ENCODE measurements around the gene KTN1.

The KTN1 gene, protein sequence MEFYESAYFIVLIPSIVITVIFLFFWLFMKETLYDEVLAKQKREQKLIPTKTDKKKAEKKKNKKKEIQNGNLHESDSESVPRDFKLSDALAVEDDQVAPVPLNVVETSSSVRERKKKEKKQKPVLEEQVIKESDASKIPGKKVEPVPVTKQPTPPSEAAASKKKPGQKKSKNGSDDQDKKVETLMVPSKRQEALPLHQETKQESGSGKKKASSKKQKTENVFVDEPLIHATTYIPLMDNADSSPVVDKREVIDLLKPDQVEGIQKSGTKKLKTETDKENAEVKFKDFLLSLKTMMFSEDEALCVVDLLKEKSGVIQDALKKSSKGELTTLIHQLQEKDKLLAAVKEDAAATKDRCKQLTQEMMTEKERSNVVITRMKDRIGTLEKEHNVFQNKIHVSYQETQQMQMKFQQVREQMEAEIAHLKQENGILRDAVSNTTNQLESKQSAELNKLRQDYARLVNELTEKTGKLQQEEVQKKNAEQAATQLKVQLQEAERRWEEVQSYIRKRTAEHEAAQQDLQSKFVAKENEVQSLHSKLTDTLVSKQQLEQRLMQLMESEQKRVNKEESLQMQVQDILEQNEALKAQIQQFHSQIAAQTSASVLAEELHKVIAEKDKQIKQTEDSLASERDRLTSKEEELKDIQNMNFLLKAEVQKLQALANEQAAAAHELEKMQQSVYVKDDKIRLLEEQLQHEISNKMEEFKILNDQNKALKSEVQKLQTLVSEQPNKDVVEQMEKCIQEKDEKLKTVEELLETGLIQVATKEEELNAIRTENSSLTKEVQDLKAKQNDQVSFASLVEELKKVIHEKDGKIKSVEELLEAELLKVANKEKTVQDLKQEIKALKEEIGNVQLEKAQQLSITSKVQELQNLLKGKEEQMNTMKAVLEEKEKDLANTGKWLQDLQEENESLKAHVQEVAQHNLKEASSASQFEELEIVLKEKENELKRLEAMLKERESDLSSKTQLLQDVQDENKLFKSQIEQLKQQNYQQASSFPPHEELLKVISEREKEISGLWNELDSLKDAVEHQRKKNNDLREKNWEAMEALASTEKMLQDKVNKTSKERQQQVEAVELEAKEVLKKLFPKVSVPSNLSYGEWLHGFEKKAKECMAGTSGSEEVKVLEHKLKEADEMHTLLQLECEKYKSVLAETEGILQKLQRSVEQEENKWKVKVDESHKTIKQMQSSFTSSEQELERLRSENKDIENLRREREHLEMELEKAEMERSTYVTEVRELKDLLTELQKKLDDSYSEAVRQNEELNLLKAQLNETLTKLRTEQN (N-terminal part only)

DNA sequence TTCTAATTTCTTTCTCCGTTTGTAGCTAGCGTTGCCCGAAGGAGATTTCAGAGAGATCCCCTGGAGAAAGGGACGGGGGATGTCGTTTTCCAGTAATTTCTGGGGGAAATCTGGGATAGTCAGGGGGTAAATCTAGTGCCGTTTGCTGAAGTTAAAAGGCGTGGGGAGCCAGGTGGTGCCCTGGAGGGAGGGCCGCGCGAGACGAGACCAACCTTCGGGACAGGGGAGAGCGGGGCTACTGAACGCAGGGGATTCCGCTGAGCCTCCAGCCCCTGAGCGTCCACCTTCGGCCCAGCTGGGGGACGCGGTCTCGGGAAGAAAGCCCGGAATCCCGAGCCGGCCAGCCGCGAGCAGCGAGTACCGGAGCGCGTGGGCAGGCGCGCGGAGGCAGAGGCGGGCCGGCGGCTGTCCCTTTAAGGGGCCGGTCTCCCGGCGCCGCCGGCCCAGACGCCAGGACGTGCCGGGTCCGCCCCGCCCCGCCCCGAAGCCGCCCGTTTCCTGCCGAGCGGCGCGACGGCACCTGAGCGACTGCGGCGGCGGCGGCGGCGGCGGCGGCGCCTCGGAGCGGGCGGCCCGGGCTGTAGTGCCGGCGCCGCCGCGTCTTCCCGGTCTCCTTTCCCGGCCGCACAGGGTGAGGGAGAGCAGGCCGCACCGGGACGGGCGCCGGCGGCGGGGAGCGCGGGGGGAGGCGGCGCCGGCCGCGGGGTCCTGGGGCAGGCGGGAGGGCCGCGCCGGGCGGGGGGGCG is at the start of gene KTN1:
Gene KTN1, plus strand, starts transcription at position 484 of the 746 bp plus-strand sequence. CDS start 31,842 bp downstream, outside the sequence.
- peak; percentile 84 for DNase-seq (ENCODE audit: low read depth)

DNA sequence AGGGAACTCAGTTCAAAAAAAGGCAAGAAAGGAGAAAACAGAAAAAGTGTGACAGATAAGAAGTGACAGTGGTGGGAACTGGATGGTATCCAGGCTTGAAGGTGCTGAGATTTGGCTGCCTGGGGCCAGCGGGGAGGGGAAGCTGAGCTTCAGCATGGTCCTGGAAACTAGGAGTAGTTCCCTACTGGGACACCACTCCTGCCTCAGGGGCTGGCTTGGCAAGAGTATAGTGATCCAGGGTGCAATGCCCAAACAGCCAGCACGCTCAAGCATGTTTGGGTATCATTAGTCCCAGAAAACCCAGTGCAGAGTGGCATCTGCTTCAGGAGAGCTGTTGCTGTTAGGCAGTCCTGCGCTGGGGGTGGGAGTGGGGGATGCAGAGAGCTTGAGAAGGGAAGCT is 49.5 kb upstream of the KTN1 start:
- no peak for DNase-seq (ENCODE audit: low read depth)

DNA sequence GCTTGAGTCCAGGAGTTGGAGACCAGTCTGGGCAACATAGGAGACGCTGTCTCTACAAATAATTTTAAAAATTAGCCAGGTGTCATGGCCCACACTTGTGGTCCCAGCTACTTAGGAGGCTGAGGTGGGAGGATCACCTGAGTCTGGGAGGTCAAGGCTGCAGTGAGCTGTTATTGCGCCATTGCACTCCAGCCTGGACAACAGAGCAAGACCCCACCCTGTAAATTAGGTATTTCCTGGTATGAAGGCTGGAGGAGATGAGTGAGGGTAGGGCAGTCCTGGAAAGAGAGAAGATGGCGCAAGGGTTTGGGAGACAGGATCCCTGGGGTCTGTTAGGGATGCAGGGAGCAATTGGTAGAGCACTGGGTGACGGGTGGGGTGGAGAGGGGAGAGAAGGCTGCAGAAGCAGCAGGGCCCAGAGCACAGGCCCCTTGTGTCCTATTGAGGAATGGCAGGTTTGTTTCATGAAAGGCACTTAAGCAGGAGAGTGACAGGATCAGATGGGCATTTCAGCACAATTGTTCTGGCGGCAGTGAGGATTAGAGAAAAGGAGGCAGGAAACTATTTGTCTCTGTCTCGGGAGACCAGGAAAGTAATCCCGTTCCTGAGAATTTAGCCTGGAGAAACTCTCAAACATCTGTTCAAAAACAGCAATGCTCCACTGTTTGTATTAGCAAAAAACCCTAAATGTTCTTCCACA is 47.2 kb upstream of the KTN1 start:
- no peak for DNase-seq (ENCODE audit: low read depth)

DNA sequence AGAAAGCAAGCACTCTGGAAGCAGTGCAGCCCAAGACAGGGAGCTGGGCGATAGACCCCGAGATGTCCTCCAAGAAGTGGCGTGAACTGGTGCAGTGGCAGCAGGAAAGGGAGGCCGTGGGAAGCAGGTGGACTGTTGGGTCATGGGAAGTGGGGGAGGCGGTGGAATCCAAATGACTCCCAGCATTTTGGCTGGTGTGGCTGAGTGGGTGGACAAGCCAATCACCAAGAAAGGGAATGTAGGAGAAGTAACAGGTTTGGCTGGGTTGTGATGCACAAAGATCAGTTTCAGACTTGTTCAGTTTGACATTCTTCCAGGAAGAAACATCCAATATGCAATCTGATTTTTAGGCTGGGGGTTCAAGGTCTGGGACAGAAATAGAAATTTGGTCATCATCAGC is 46.0 kb upstream of the KTN1 start:
- no peak for DNase-seq (ENCODE audit: low read depth)

DNA sequence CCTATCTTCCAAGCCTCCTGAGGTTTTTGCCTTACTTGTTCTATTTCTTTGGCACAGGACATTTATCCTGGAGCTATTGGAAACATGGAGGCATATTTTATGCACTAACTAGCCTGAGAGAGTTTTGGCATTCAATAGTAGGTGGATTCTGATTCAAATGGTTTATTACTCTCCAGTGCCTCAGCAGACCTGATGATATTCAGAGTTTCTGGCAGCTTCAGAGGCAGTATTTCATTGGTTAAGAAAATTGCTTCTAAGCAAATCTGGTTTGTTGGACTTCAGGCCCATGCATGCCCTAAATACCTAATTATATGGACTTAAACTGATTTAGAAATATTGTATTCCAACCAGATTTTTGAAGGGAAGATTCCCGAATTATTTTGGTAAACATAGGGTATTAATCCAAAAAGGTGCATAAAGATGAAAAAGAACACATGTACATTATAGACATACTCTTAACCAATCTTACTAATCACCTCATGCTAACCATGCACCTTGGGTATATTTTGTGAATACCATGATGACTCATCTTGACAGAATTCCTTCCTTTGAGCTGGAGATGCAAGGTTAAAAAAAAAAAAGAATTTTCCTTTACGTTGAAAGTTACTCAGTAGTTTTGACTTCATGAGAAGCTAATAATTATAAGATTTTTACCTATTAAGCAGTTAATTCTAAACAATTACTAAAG is 44.3 kb upstream of the KTN1 start:
- DNase-seq (ENCODE audit: low read depth): no peak

DNA sequence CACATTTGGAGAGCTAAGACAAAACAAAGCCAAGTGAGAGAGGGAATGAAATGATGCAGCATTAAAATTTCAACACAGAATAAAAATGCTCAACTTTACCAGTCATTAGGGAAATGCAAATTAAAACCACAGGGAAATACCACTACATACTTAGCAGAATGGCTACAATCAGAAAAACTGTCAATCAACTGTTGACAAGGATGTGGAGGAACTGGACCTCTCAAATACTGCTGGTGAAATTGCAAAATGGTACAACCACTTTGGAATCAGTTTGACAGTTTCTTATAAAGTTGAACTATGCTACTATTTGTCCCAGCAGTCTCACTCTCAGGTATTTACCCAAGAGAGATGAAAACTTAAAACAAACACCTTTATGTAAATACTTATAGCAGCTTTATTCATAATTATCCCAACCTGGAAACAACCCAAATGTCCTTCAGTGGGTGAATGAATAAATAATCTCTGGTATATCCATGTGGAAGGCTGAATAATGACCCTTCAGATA is 43.8 kb upstream of the KTN1 start:
- DNase-seq (ENCODE audit: low read depth): no peak

DNA sequence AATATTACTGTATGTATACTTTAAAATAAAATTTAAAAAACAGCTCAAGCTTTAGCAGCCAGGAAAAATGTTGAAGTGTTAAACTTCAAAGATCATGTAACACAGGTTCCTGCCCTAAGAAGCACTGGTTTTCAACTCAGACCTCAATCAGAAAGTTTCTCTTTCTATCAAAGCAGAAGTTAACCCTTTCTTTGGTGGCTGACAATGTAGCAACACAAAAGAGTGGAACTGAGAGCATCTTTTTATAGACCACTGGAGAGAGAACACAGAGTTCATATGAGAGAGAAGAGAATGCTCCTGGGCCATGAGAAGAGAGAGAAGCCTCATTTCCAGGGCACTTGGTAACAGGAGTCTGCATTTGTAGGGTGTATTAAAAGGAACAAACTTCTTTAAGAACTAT is 42.2 kb upstream of the KTN1 start:
- no peak for DNase-seq (ENCODE audit: low read depth)

DNA sequence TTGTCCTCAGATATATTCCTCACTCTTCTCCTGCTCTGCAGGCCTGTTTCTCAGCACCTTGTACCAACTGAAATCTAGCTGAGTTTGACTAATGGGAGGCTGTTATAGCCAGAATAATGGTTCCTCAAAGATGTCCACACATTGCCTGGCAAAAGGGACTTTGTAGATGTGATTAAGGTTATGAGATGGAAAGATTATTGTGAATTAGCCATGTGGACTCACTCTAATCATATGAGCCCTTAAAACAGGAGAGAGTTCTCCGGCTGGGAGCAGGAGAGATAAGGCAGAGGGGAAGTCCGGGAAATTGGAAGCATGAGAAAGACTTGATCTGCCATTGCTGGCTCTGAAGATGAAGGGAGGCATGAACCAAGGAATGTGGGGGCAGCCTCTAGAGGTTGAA is 40.0 kb upstream of the KTN1 start:
- DNase-seq (ENCODE audit: low read depth): no peak

DNA sequence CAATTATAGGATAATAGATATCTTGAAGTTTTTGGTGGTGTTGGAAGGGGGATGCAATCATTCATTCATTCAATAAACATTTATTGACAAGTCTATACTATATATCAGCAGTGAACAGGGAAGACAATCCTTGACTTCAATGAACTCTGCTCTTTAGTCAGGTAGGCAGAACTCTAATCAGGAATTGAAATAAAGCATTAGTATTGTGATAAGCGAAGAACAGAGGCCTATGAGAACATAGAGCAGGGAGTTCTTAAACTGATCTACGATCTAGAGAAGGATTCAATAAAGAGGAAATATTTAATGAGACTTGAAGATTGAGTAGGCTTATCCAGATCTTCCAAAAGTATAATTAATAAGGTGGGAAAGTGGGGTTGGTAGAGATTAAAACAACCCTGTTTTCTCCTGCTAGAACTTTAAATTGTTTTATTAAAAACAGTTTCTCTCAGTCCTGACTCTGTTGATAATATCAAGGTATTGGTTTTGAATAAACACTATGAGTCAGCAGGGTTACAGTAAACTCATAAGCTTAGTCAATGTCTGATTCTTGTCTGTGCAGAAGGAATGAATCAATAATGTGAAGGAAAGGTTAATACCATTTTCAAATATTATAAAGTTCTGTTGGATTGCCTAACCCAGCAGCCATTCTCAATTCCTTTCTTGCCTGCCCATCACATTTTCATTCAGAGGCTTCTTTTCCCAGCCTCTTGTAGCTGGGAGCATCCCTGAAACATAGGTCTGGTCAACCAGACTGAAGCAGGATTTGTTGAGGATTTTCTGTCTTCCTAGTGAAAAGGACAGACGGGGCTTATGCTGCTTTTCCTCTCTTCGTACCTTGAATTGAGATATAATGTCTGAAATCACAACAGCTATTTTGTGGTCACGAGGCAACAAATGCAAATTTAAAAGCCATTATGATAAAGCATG is 38.9 kb upstream of the KTN1 start:
- DNase-seq (ENCODE audit: low read depth): peak; percentile 8

DNA sequence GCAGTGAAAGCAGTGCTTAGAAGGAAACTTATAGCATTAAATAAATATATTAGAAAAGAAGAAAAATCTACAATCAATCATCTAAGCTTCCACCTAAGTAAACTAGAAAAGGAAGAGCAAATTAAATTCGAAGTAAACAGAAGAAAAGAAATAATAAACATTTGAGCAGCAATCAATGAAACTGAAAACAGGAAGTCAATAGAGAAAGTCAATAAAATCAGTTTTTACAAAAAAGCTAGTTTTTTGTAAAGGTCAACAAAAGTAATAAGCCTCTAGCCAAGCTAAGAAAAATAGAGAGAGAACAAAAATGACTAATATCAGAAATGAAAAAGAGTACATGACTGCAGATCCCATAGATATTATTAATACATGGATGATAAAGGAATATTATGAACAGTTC is 34.2 kb upstream of the KTN1 start:
- DNase-seq (ENCODE audit: low read depth): no peak

DNA sequence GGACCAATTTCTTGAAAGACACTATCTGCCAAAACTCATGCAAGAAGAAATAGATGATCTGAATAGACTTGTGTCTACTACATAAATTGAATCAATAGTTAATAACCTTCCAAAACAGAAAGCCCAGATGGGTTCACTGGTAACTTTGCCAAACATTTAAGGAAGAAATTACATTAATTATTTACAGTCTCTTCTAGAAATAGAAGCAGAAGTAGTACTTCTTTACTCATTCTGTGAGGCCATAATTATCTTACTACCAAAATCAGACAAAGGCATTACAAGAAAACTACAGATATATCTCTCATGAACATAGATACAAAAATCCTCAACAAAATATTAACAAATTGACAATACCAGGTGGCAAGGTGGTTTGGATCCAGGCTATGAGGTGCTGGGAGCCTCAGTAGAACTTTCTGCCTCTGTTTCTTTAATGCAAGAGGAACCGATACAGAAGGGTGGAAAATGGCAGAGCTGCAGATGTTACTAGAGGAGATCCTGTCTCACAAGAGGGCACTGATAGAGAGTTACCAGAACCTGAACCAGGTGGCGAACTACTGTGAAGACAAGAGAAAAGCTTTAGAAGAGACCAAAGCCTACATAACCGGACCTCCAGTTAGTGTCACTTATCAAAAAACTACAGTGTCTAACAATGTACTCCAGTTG is 33.7 kb upstream of the KTN1 start:
- DNase-seq (ENCODE audit: low read depth): no peak

DNA sequence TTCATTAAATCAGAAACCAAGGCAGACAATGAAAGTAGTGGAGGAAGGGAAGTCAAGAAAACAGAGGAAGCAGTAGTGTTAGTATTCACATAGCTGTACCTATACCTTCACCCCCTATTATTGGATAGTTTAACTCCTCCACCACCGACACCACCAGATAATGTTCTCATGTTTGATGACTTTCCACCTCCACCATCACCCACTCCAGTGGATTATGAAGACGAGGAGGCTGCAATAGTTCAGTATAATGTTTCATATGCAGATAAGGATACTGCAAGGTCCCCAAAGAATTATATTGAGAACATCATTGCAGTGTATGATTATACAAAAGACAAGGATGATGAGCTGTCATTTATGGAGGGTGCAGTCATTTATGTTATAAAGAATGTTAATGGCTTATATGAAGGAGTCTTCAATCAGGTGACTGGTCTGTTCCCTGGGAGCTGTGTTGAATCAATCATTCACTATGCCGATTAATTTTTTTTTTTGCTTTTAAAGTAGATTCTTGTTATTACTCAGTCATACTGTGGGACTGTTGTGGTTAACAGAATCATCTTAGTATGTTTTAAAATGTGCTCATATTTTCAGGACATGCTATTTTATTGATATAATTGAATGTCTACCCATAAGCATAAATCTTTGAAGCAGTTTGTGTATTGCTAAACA is 32.2 kb upstream of the KTN1 start:
- DNase-seq (ENCODE audit: low read depth): no peak

DNA sequence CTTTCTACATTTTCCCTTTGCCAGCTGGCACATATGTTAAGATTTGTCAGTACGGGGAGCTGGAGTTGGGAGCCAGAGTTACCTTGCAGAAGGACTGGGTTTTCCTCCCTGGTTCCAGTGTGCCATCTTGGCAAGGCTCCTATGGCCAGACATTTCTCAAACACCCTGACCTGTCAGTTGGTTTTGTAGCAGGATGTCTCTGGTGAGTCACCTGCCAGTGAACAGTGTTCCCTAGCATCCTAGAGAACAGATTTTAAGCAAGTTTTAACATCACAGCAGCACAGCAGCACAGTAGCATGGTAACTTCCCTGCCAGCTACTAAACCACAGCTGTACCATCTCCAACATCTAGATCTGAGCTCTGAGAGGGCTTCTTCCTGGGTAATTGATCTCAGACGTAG is 26.2 kb upstream of the KTN1 start:
- no peak for DNase-seq (ENCODE audit: low read depth)

DNA sequence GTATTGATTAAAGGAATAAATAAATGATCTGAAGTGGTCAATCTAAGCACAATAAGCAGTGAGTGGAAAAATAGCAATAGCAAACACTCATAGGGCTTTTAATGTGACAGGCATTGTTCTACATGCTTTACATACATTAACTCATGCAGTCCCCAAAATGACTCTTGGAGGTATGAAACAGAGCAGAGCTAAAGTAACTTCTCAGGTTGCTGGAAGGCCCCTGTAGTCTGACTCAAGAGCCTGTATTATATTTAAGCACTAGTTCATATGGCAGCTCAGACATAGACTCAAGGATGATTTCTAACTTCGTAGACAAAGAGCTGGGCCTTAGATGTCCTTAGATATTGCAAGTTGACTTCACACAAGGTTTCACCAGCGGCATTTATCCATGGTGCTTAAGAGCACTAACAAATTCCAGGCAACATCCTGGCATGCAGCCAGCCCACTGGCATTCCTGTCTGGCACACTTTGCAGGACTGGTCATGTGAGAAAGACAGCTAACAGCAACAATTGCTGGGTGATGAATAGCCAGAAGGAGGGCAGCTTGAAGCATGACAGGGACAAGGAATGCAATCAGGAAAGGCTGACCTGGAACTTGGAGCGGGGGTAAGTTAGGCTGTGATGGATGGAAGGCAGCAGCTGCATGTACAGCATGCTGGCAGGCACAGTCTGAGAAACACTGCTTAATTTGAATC is 22.9 kb upstream of the KTN1 start:
- peak; percentile 94 for DNase-seq (ENCODE audit: low read depth)

DNA sequence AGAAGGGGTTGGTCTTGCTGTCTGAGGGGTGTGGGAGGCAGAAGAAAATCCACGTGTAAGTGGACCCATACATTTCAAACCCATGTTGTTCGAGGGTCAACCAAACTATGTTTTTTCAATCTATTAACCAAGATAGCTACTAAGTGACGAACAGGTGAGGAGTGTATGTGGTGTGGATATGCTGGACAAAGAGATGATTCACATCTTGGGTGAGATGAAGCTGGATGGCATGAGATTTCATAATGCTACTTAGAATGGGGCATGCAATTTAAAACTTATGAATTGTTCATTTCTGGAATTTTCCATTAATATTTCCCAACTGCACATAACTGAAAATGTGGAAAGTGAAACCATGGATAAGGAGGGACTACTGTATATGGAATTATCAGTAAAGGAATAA is 17.9 kb upstream of the KTN1 start:
- DNase-seq (ENCODE audit: low read depth): no peak

DNA sequence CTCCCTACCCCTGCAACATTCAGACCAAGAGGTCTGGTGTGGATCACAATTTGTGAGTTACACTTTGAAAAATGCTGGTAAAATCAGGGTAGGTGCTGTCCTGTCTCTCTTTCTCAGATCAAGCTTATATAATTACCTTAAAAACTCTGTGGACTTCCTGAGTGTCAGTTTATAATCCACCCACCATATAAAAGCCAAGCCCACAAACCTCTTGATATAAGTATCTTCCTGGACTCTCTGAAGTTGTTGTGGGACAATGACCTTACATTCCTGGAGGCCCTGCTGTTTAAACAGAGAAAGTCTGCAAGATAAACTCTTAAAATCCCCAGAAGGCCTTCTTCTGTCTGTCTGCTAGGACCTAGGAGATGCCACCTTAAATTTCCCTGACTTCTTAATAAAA is 11.4 kb upstream of the KTN1 start:
- no peak for DNase-seq (ENCODE audit: low read depth)

DNA sequence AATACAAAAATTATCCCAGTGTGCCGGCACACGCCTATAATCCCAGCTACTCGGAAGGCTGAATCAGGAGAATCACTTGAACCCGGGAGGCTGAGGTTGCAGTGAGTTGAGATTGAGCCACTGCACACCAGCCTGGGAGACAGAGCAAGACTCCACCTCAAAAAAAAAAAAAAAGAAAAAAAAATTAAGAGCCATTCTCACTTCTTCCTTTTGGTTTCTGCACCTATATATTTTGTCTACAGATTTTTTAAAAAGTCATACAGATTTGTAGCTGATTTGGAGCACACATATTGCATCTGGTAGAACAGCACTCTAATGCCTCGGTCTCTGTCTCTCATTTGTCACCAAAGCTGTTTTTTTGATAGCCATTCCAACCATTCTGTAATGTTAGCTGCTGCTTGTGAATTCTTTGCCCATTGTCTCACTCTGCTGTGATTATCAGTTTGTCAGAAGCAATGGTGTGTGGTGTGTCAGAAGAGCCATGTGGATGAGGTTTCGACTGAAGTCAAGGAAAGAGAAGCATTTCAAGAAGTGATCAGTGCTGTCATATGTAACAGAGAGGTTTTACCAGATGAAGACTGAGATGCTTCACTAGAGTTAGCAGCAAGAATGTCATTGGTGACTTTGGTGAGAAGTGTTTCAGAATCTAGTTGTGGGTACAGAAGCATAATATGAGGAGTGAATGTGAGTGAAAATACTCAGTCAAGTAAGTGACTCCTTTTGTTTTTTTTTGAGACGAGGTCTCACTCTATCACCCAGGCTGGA is 8.7 kb upstream of the KTN1 start:
- DNase-seq (ENCODE audit: low read depth): no peak

Data from EH (cell line).